ENCODE measurements around the gene SUGCT.

SUGCT gene

DNA sequence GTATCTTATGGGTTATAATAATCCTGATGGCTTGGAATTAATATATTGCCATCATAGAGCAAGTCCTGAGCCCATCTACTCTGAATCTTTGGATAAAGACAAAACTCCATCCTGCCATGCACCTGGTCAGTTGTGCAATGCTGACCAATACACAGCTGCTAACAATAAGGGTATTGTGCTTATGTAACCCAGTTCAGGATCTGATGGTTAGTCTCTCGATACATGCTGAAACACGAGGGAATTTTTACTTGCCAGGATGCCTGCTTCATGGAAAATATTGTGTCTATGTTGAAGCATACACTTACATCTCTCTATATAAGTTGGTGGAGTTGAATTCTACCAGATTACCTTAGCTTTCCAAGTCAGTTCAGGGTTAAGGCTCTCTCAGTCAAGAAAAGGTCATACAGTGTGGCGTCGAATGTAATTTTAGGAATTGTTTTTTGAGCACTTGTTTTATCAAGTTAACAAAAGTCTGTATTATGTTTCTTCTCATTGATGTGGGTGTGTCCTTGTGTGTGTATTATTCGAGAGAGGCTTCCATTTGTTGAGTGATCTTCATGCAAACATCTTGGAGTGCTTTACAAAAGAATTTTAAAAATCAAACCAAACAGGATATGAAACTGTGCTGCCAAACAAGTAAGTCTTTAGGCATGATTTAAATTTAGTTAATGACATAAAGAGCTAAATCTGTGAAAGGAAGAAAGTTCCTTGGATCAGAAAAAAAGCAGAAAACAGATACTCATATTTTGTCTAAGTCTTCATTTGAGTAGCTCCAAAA lies 449.1 kb downstream of the SUGCT start:
- TF ChIP-seq, protein P1, sequence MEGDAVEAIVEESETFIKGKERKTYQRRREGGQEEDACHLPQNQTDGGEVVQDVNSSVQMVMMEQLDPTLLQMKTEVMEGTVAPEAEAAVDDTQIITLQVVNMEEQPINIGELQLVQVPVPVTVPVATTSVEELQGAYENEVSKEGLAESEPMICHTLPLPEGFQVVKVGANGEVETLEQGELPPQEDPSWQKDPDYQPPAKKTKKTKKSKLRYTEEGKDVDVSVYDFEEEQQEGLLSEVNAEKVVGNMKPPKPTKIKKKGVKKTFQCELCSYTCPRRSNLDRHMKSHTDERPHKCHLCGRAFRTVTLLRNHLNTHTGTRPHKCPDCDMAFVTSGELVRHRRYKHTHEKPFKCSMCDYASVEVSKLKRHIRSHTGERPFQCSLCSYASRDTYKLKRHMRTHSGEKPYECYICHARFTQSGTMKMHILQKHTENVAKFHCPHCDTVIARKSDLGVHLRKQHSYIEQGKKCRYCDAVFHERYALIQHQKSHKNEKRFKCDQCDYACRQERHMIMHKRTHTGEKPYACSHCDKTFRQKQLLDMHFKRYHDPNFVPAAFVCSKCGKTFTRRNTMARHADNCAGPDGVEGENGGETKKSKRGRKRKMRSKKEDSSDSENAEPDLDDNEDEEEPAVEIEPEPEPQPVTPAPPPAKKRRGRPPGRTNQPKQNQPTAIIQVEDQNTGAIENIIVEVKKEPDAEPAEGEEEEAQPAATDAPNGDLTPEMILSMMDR (conservative IDR thresholded peaks at IDR 0.05): no peak
- no peak for TF ChIP-seq ZFX (IDR thresholded peaks at IDR 0.05)
- H3K27ac ChIP-seq: no peak overlapping the region

- TF ChIP-seq, protein P1 (conservative IDR thresholded peaks at IDR 0.05): no peak
- H3K27ac ChIP-seq: no peak overlapping the region
These were observed 450.0 kb downstream of the SUGCT start for GRCh38 chr7:40584667-40585433.

DNA sequence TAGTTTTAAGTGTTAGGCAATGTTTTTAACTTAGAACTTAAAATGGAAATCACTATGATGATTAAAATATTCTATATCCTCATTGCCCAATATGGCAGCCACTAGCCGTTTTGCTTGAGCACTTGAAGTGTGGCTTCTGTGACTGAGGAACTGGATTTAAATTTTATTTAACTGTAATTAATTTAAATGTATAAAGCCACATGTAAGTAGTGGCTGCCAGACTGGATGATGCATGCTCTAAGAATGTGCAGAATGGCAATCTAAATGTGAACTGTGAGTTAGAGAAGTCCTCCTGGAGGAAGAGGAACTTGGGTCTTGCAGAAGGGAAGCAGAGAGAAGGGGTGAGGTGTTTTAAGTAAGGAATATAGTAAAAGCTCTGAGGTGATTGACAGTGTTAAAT lies 451.4 kb downstream of the SUGCT start:
- TF ChIP-seq, protein P1 (conservative IDR thresholded peaks at IDR 0.05): no peak
- TF ChIP-seq ZFX (IDR thresholded peaks at IDR 0.05): no peak

GRCh38 chr7:40587419-40587818 lies 452.6 kb downstream of the SUGCT start:
- TF ChIP-seq, protein P1 (conservative IDR thresholded peaks at IDR 0.05): no peak
- no peak for TF ChIP-seq ZFX (IDR thresholded peaks at IDR 0.05)
- H3K27ac ChIP-seq: no peak overlapping the region

More for the DNA sequence above, 451.4 kb downstream of the SUGCT start:
- no peak overlapping the region for H3K27ac ChIP-seq

- H3K27ac ChIP-seq: no peak overlapping the region
- no peak for TF ChIP-seq ZFX (IDR thresholded peaks at IDR 0.05)
- TF ChIP-seq, protein P1 (conservative IDR thresholded peaks at IDR 0.05): no peak
These were observed 460.3 kb downstream of the SUGCT start for GRCh38 chr7:40595129-40595528.

DNA sequence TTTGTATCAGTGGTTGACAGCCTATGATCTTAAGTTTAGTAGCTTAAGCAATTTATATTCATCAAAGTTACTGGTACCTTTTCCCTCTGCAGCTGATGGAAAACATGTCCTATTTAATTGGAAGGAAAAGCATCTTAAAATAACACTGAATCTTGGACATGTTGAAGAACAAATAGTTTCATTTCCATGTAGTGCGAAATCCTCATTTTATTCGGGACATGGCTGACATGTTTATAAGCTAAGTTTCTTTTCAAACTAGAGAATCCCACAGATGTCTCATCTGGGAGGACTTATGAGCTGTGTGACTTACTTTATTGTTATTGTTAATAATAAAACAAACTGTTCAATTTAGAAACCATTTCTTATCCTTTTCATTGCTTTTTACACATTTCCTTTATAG lies 461.0 kb downstream of the SUGCT start:
- H3K27ac ChIP-seq: no peak overlapping the region
- TF ChIP-seq, protein P1 (conservative IDR thresholded peaks at IDR 0.05): no peak
- no peak for TF ChIP-seq ZFX (IDR thresholded peaks at IDR 0.05)

GRCh38 chr7:40597517-40597916 lies 462.7 kb downstream of the SUGCT start:
- TF ChIP-seq, protein P1 (conservative IDR thresholded peaks at IDR 0.05): no peak
- TF ChIP-seq ZFX (IDR thresholded peaks at IDR 0.05): no peak
- H3K27ac ChIP-seq: no peak overlapping the region

Data from C4-2B (cell line).